Measurements from ENCODE around the gene ARRDC1.

- TF ChIP-seq, protein P1, sequence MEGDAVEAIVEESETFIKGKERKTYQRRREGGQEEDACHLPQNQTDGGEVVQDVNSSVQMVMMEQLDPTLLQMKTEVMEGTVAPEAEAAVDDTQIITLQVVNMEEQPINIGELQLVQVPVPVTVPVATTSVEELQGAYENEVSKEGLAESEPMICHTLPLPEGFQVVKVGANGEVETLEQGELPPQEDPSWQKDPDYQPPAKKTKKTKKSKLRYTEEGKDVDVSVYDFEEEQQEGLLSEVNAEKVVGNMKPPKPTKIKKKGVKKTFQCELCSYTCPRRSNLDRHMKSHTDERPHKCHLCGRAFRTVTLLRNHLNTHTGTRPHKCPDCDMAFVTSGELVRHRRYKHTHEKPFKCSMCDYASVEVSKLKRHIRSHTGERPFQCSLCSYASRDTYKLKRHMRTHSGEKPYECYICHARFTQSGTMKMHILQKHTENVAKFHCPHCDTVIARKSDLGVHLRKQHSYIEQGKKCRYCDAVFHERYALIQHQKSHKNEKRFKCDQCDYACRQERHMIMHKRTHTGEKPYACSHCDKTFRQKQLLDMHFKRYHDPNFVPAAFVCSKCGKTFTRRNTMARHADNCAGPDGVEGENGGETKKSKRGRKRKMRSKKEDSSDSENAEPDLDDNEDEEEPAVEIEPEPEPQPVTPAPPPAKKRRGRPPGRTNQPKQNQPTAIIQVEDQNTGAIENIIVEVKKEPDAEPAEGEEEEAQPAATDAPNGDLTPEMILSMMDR (IDR thresholded peaks at IDR 0.05), result no peak
- TF ChIP-seq, protein P2, sequence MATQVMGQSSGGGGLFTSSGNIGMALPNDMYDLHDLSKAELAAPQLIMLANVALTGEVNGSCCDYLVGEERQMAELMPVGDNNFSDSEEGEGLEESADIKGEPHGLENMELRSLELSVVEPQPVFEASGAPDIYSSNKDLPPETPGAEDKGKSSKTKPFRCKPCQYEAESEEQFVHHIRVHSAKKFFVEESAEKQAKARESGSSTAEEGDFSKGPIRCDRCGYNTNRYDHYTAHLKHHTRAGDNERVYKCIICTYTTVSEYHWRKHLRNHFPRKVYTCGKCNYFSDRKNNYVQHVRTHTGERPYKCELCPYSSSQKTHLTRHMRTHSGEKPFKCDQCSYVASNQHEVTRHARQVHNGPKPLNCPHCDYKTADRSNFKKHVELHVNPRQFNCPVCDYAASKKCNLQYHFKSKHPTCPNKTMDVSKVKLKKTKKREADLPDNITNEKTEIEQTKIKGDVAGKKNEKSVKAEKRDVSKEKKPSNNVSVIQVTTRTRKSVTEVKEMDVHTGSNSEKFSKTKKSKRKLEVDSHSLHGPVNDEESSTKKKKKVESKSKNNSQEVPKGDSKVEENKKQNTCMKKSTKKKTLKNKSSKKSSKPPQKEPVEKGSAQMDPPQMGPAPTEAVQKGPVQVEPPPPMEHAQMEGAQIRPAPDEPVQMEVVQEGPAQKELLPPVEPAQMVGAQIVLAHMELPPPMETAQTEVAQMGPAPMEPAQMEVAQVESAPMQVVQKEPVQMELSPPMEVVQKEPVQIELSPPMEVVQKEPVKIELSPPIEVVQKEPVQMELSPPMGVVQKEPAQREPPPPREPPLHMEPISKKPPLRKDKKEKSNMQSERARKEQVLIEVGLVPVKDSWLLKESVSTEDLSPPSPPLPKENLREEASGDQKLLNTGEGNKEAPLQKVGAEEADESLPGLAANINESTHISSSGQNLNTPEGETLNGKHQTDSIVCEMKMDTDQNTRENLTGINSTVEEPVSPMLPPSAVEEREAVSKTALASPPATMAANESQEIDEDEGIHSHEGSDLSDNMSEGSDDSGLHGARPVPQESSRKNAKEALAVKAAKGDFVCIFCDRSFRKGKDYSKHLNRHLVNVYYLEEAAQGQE (IDR thresholded peaks at IDR 0.05; ENCODE audit: insufficient read depth in 1 of 2, low read depth in 2 of 2, low read length in 1 of 2), result no peak
Observed at GRCh38 chr9:137575716-137576411, 29.6 kb upstream of the ARRDC1 start.
